Mesothelial cell of epicardium (in vitro differentiated cells): Measurements from ENCODE around the gene RPS6KB2. TPM values are rescaled to one million over a fixed set of nuclear protein-coding genes. Genes with fewer than 3 reads are reported as not detected.

ENCODE experiments used
- DNase-seq, 2 experiments: peaks; one replicate each; pipeline ENCODE4 v3.0.0; 2021; ENCODE audit warnings: low spot score in 2 of 2; ENCODE audit not compliant: unreplicated experiment in 2 of 2
- H3K27ac Mint-ChIP-seq: 2 replicates; pipeline ENCODE4 v1.8.0; 2021; ENCODE audit warnings: mixed read lengths
- H3K27me3 Mint-ChIP-seq: 2 replicates; pipeline ENCODE4 v1.8.0; 2021; ENCODE audit warnings: low read depth, mixed read lengths
- H3K36me3 Mint-ChIP-seq: 2 replicates; pipeline ENCODE4 v1.8.0; 2021; ENCODE audit warnings: mixed read lengths
- H3K4me1 Mint-ChIP-seq: 2 replicates; pipeline ENCODE4 v1.8.0; 2021; ENCODE audit warnings: mixed read lengths
- H3K4me3 Mint-ChIP-seq: 2 replicates; pipeline ENCODE4 v1.8.0; 2021; ENCODE audit warnings: mild to moderate bottlenecking, moderate library complexity, mixed read lengths
- H3K9me3 Mint-ChIP-seq: 2 replicates; pipeline ENCODE4 v1.8.0; 2021; ENCODE audit warnings: mixed read lengths
- CTCF ChIP-seq: fragments of 200-600 bp; sonication (generic); IDR thresholded peaks from one replicate; pipeline ENCODE4 v1.5.0; 2021; ENCODE audit warnings: antibody characterized with exemption; ENCODE audit not compliant: unreplicated experiment
- total RNA-seq: library from RNA; stranded (reverse); gene quantifications from 3 replicates; pipeline ENCODE4 v1.2.1, GENCODE V29; 2021

RPS6KB2 gene
- total RNA-seq, 1 donor from 2014 or later = 59.7 TPM

GRCh38 chr11:67450796-67451657 is 22.7 kb downstream of the RPS6KB2 start:
- Mint-ChIP-seq H3K36me3 (no peaks in the 10 kb centered on the region), H3K4me1 (no peaks in the 10 kb centered on the region), H3K27ac (no peak overlapping the region), H3K4me3 (no peak overlapping the region), H3K27me3 (no peaks in the 10 kb centered on the region), H3K9me3 (no peaks in the 10 kb centered on the region)
- TF ChIP-seq CTCF = no peak
- no peak for DNase-seq

DNA sequence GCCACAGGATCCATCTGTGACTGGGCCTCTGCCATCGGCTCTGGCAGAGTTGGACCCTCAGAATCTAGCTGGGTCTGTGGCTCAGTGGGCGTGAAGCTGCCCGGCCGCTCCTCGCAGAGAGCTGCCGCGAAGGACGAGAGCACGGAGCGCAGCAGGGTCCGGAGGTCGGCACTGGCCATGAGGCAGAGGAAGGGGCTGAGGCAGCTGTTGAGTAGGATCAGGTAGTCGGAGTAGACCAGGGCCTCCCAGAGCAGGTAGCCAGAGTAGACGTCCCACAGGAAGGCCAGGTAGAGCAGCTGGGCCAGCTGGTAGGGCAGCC is 23.3 kb downstream of the RPS6KB2 start:
- H3K27me3 Mint-ChIP-seq = no peaks in the 10 kb centered on the region

GRCh38 chr11:67452141-67452952 is 24.1 kb downstream of the RPS6KB2 start, which contains the start of gene GPR152:
Gene GPR152, minus strand, starts transcription at chr11:67452729. Its CDS starts 5 bp downstream, at chr11:67452724.
- H3K4me1 Mint-ChIP-seq = no peaks in the 10 kb centered on the region
- DNase-seq = no peak
- no peak within 1 kb of the TSS for H3K27ac Mint-ChIP-seq
- H3K27me3 Mint-ChIP-seq = no peaks in the 10 kb centered on the region
- no peaks in the 10 kb centered on the region for H3K9me3 Mint-ChIP-seq
- no peaks in the 10 kb centered on the region for H3K36me3 Mint-ChIP-seq
- TF ChIP-seq CTCF = no peak
- no peak within 1 kb of the TSS for H3K4me3 Mint-ChIP-seq

More for the DNA sequence above, 23.3 kb downstream of the RPS6KB2 start:
- Mint-ChIP-seq H3K9me3 (no peaks in the 10 kb centered on the region), H3K27ac (no peak overlapping the region), H3K4me3 (no peak overlapping the region), H3K36me3 (no peaks in the 10 kb centered on the region), H3K4me1 (no peaks in the 10 kb centered on the region)
- DNase-seq = no peak
- no peak for TF ChIP-seq CTCF

DNA sequence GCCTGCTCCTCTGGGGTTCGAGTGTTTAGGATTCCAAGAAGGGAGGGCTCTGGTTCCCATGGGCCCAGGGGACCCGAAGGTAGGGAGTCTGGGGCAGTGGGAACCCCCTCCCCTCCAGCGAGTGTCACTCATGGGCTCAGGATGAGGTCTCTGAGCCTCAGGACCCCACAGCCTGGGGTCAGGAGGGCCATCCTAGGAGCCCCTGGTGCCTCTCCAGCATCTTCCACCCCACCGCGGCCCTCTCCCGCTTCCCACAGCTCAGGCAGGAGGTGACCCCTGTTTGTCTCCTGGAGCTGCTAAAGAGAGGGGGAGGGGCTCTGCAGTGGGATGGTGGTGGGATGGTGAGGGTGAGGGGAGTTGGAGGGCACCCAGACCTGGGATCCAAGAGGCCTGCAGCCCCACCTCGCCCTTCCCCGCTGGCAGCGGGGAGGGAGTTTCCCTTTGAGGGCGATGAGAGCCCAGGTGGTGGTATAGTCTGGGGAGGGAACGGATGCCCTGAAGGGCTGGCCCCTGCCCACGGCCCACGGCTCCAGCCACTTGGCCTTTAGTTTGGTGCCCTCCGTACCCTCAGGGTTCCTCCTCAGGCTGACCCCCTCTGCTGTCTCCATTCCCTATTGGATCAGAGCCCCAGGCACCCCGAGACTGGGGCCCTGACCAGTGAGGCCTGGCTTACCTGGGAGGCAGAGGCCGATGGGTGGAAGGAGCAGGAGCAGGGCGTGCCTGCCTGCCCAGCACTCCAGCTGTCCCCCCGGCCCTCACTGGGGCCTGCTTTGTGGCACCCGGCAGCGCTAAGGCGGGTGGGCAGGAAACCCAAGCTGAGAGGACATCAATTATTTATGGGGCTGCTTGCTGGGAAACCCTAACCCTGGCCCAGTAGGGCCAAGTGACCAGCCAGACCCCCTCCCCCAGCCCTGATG is 25.8 kb downstream of the RPS6KB2 start:
- Mint-ChIP-seq H3K27me3 (no peaks in the 10 kb centered on the region), H3K9me3 (no peaks in the 10 kb centered on the region), H3K36me3 (no peaks in the 10 kb centered on the region)

More for the DNA sequence above, 25.8 kb downstream of the RPS6KB2 start:
- no peak overlapping the region for H3K27ac Mint-ChIP-seq
- no peak for TF ChIP-seq CTCF
- DNase-seq = no peak
- H3K4me1 Mint-ChIP-seq = no peaks in the 10 kb centered on the region
- no peak overlapping the region for H3K4me3 Mint-ChIP-seq
